ENCODE data around the gene XAF1.
"Not testable (repeated sequence)": the region's sequence is repeated elsewhere in the genome, so short reads cannot be mapped to it uniquely, and the experiment has no call there.

XAF1 gene, protein sequence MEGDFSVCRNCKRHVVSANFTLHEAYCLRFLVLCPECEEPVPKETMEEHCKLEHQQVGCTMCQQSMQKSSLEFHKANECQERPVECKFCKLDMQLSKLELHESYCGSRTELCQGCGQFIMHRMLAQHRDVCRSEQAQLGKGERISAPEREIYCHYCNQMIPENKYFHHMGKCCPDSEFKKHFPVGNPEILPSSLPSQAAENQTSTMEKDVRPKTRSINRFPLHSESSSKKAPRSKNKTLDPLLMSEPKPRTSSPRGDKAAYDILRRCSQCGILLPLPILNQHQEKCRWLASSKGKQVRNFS

GRCh38 chr17:6755731-6756184 is at the start of gene XAF1:
TSS of gene XAF1 (plus strand) at chr17:6756046. CDS start at chr17:6756079, 33 bp downstream.
- peak; percentile 46 for DNase-seq

DNA sequence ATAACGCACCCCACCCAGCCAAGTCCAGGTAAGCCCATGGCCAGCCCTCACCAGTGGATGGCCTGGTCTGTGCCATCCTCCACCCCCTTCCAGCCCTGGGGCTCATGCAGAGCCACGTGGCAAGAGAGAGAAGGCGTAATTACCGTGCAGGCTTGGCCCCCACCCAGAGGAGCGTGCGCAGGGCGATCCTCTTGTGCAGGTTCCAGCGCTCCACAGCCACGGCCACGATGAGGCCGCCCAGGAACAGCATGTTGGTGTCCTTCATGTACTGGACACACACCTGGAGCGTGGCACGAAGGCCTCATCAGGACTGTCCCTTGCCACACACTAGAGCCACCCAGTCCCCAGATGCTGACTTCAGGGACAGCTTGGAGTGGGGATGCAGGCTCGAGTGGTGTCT is 49.3 kb upstream of the XAF1 start:
- DNase-seq: no peak

DNA sequence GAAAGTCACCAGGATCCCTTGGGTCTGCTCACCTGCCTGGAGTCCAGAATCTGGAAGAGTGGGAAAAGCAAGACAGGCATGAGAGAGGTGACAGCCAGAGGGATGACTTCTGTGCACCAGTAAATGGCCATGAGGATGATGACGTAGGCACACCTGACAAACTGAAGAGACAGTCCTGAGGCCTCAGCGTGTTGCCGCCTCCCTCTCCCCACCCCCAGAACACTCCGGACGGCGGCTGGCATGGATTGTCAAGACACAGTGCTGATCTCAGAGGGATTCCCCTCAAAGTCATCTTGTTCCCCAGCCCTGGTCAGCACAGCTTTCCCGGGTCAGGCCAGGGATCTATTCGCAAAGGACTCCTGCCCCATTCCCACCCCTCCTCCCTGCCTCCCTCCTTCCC is 48.9 kb upstream of the XAF1 start:
- DNase-seq: no peak

DNA sequence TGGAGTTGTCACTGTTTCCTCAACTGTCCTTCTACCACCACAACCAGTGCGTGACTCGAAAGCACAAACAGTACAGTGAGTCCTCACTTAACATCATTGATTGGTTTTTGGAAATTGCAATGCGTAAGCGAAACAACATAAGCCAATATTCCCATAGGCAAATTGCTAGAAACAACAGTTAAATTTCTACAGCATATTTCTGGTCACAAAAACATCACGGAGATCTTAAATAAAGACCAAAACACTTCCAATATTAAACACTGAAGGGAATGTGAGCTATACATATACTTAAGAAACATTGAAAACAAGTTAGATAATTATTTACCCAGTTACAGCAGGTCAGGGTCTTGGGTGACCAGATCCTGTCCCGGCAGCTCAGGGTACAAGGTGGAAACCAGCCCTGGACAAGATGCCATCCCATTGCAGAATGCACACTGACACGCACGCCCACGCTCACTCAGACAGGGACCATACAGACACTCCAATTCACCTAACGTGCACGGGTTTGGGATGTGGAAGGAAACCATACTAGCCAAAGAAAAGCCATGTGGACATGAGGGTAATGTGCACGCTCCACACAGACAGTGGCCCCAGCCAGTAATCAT is 47.4 kb upstream of the XAF1 start:
- DNase-seq: no peak

DNA sequence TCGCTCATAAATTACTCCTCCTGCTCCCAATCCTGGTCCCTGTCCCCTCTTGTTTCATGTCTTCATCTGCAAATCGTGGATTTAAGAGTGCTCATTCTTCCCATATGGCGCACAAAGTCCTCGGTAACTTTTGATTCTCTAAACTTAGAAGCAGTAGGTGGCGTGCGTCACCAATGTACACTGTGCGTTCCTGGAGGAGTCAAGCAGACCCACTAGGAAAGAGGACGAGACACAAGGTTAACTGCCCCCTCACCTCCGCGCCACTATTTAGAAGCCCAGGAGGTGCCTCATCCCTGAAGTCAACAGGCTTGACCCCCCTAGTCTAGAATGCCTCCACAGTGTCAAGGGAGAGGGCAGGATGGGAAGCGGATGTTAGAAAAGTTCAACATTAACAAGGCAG is 45.5 kb upstream of the XAF1 start:
- no peak for DNase-seq

GRCh38 chr17:6711081-6711674 is 44.7 kb upstream of the XAF1 start:
- no peak for DNase-seq

- no peak for DNase-seq
These were observed 44.2 kb upstream of the XAF1 start for GRCh38 chr17:6711681-6712057.

DNA sequence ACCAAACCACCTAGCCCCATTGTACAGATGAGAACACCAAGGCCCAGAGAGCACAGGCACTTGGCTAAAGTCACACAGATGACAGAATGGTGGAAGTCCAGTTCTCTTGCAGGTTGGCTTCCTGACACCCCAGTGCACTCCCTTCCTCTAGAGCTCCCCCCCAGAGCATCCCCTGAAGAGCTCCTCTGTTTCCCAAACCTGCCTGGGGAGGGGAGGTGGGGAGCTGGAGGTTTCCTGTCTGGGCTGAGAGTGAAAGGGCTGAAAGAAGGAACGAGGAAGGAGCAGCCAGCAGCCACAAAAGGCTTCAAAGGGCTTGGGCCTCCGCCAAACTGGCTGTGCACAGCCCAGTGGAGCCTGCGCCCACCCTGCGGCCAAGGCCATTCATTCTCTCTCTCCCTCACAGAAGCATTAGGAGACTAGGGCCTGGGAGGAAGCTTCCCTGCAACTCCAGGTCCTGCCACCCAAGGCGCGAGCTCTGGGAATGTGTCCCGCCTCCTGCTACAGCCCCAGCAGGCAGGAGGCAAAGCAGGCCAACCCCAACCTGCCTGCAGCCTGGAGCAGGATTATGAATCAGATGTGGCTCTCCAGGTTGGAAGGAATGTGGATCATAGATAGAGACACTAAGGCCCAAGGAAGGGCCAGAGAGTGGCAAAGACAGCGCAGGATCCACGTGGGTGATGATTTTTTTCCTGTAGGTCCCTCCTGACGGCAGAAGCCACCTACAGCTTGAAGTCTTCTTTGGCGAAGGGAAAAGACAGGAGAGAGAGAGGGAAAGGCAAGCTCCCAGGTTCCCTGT is 43.6 kb upstream of the XAF1 start:
- peak; percentile 55 for DNase-seq

DNA sequence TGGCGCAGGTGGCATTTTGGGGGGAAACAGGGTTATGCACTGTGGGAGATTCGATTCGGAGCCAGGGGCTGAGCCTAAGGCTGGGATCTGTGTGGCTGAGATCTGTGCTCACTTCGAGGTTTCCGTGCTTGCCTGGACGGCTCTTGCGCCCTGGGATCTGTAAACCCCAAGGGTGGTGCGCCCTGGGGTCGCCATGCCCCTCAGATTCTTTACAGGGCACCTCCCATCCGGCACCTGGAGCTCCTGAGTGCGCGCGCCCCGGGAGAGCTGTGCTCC is 43.1 kb upstream of the XAF1 start:
- DNase-seq: no peak

DNA sequence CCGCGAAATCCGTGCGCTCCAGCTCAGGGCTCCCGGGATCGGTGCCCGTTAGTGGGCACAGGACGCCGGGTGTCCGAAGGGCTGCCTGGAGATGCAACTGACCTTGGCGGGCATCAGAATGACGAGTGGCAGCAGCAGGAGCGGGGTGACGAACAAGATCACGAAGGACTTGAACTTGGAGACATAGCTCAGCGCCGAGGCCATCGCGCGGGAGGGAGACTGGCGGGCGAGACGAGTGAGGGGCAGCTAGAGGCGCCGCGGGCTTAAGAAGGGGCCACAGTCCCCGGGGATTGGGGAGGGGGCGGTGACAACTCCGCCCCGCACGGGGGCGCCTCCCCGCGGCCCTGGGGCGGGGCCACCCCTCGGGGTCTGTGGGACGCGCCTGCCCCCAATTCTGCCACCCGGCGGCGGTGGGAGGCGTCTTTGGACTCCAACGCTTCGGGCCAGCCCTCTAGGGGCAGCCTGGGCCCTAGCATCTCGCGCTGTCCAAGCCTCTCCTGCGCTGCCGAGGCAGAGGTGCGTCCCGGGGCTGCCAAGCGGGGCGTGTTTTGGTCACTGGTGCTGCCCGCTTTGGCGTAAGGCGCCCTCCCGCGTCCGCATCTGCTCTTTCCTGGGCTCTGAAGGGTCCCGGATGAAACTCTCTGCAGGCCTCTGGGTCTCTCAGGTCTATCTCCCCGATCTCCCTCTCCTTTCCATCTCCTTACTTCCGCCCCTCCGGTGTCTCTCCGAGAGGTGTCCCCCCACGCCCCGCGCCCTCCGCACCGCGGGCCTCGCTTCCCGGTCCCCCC is 42.5 kb upstream of the XAF1 start, which contains the start of gene SLC13A5:
SLC13A5 (minus strand) TSS at position 240 of the 788 bp plus-strand sequence; CDS start at position 204, 36 bp downstream.
- peak; percentile 73 for DNase-seq

DNA sequence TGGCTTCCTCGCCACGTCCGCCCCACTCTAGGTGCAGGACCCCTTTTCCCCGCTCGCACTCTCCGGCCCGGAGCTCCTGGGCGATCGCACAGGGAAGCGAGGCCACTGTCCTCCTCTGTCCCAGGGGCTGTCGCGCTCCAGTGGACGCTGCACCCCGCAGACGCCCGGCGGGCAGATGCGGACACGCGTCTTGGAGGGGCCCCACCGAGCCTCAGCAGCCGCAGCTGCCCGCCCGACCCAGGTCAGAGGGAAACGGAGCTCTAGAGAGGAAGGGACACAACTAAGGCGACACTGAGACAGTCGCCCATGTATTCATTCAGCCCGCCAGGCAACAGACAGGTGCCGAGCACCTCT is 42.0 kb upstream of the XAF1 start:
- no peak for DNase-seq

DNA sequence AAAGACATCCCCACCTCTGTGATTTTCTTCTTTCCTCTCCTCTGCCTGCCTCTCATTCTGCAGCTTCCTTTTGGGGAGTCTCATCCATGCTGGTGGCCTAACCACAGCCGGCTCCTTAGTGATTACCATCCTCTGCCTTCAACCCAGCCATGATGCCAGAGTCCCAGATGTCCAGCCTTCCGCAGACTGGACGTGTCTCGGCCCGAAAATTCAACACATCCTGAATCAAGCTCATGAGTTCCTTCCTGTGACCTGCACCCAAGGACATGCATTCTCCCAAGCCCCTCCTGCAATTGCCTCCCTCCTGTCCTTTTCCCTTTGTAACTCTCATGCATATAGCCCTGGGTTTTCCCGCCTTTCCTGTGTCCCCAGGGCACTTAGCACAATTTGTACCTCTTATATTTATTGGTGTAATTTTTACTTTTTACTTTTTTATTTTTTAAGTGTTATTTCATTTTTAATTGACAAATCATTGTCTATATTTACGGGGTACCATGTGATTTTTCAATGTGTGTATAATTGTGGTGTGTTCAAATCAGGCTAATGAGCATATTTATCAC is 41.5 kb upstream of the XAF1 start:
- no peak for DNase-seq

- no peak for DNase-seq
These were observed 39.1 kb upstream of the XAF1 start for GRCh38 chr17:6716736-6717135.

- DNase-seq: no peak
These were observed 34.1 kb upstream of the XAF1 start for GRCh38 chr17:6721744-6722143.

- no peak for DNase-seq
These were observed 31.8 kb upstream of the XAF1 start for GRCh38 chr17:6724009-6724408.

GRCh38 chr17:6729531-6729930 is 26.3 kb upstream of the XAF1 start:
- DNase-seq: no peak

- DNase-seq: not testable (repeated sequence)
These were observed 9.2 kb upstream of the XAF1 start for GRCh38 chr17:6746665-6747064.

DNA sequence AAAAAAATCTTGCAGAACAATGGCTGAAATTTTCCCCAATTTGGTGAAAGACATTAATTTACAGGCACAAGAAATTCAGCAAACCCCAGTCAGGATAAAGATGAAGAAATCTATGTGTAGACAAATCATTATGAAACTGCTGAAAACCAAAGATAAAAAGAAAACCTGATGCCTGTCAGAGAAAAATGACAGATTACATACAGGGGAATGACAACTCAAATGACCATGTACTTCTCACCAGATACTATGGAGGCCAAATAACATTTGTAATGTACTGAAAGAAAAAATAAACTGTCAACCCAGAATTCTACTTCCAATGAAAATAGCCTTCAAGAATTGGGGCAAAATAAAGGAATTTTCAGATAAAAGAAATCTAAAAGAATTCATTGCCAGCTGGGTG is 7.2 kb upstream of the XAF1 start:
- DNase-seq: no peak

DNA sequence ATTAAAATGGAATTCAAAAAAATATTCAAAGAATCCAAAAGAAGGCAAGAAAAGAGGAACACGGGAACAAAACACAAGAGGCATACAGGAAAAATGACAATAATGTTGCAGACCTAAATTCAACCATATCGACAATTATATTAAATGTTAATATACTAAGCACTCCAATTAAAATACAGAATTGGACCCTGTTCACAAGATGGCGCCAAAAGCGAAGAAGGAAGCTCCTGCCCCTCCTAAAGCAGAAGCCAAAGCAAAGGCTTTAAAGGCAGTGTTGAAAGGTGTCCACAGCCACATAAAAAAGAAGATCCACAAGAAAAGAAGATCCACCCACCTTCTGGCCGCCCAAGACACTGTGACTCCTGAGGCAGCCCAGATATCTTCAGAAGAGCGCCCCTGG is 6.3 kb upstream of the XAF1 start:
- DNase-seq: no peak

DNA sequence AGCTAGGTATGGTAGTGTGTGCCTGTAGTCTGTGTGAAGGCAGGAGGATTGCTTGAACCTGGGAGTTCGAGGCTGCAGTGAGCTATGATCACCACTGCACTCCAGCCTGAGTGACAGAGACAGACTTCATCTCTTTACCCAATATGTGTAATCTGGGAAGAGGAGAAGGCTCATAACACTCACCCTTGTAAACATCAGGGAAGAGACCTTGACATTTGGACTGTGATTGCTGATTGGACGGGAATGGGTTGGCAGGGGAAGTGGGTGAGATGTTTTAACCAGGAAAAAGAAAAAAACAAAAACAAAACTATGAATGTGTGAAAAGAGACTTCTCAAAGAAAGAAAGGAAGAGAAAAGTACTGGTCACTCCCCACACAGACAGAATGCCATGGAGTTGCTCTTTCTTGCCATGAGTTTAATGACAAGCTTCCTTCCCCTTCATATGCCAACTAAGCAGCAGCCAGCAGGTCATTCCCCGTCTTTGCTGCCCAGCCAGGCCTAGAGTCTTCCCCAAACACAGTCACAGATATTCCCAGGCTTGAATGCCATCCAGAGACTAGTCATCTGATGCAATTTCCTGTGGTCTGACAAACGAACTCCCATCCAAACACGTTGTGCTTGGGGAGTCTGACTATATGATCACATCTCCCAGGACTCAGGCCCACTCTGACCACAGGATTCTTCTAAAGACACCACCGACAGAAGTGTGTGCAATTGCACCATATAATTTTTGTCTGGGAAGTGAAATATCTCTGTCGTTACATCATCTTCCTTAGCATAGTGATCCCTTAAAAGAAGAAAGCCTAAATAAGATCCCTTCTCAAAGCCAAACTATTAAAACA is 3.6 kb upstream of the XAF1 start:
- DNase-seq: peak; percentile 72

DNA sequence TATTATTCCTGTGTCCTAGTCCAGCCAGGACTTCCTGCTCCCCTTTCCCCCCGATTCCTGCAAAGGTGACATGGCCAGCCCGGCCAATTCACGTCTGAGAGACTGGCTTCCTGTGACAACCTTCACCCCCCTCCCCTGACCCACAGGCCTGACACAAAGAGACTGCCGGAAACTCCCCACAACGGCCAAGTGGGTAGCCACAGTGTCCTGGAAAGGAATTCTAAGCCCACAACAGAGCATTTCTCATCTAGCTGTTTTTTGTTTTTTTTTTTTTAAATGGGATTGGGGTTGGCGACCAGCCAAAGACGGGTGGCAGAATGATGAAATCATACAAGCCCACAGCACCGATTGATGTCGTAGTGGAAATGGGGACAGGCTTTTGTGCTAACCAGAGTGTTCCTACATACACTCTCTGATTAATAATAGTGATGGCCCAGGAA is 2.8 kb upstream of the XAF1 start:
- peak; percentile 80 for DNase-seq

- no peak for DNase-seq
These were observed 2.3 kb upstream of the XAF1 start for GRCh38 chr17:6753546-6753945.

Measured in left hindlimb (tissue), 1 donor.